Measurements from ENCODE around the gene CEP68.

CEP68 gene

GRCh38 chr2:65054749-65055421, 1.3 kb upstream of the CEP68 start:
- TF ChIP-seq ZFX (IDR thresholded peaks at IDR 0.05; ENCODE audit: borderline replicate concordance) (no peak), CTCF (IDR thresholded peaks at IDR 0.05) (no peak)
- no peak overlapping the region for H3K27ac ChIP-seq

GRCh38 chr2:65055422-65056214, 598 bp upstream of the CEP68 start:
- TF ChIP-seq ZFX (IDR thresholded peaks at IDR 0.05; ENCODE audit: borderline replicate concordance) (no peak), CTCF (IDR thresholded peaks at IDR 0.05) (no peak)

GRCh38 chr2:65057054-65057375, 799 bp downstream of the CEP68 start:
- TF ChIP-seq ZFX (IDR thresholded peaks at IDR 0.05; ENCODE audit: borderline replicate concordance) (no peak), CTCF (IDR thresholded peaks at IDR 0.05) (no peak)

More at GRCh38 chr2:65055422-65056214, 598 bp upstream of the CEP68 start:
- H3K27ac ChIP-seq, result no peak overlapping the region

GRCh38 chr2:65057391-65058052, 1.3 kb downstream of the CEP68 start:
- no peak overlapping the region for H3K27ac ChIP-seq

More at GRCh38 chr2:65057054-65057375, 799 bp downstream of the CEP68 start:
- no peak overlapping the region for H3K27ac ChIP-seq

GRCh38 chr2:65059071-65059470, 2.9 kb downstream of the CEP68 start:
- H3K27ac ChIP-seq, result no peak overlapping the region
- TF ChIP-seq ZFX (IDR thresholded peaks at IDR 0.05; ENCODE audit: borderline replicate concordance), result no peak
- no peak for TF ChIP-seq CTCF (IDR thresholded peaks at IDR 0.05)

More at GRCh38 chr2:65057391-65058052, 1.3 kb downstream of the CEP68 start:
- TF ChIP-seq CTCF (IDR thresholded peaks at IDR 0.05) (no peak), ZFX (IDR thresholded peaks at IDR 0.05; ENCODE audit: borderline replicate concordance) (no peak)

- no peak overlapping the region for H3K27ac ChIP-seq
- TF ChIP-seq ZFX (IDR thresholded peaks at IDR 0.05; ENCODE audit: borderline replicate concordance) (no peak), CTCF (IDR thresholded peaks at IDR 0.05) (no peak)
Observed at GRCh38 chr2:65061146-65061909, 5.1 kb downstream of the CEP68 start.
